SK-MEL-5 (cell line): ENCODE results near the gene RPL22. TPM values are rescaled to one million over a fixed set of nuclear protein-coding genes. Genes with fewer than 3 reads are reported as not detected.

ENCODE experiments used
- DNase-seq: peaks from one replicate; pipeline ENCODE4 v3.0.0-alpha.2; 2016; ENCODE audit warnings: low read depth, low spot score
- in situ Hi-C: cut with HindIII; loops from 2 replicates; pipeline ENCODE4 v1.10.0; 2016; ENCODE audit warnings: low sequenced_read_pairs, high pct_unique_total_duplicates, low pct_unique_long_range_greater_than_20kb
- total RNA-seq: library from RNA; depleted of rRNA; stranded (reverse); fragments of >200 nt; shearing (Covaris generic); gene quantifications from 2 replicates; pipeline ENCODE4 v1.2.3, GENCODE V29; 2014

Gene RPL22
- total RNA-seq, 1 experiment from 2014 or later = 222 TPM

DNA sequence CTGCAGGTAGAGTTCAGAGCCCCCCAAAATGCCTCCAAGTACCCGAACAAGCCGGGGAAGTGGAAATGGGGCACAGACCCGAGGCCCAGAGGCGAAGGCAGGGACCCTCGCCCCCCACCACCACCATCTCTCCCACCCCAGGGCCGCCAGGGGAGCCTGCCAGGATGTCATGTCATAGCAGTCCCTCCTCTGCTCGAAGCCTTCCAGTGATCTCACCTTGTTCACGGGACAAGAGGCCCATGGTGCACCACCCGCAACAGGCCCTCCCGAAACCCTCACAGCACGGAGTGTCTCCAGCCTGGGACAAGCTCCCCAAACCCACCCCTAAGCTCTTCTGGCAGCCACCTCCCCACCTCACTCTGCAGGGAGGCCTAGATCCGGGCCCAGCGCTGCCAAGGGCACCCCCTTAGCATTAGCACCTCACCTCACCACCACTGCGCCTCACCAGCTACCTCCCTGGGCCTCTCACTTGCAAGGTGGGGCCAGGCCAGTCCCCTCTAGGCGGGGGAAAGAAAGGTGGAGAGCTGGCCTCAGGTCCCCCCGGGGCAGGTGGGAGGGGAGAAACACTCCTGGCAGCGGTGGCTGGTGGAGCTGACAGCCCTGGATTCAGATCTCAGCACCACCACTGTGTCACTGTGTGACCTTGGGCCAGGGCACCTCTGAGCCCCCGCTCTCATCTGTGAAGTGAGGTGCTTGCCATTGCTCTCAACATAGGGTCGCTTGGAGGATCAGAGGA, 32.6 kb downstream of the RPL22 start:
- in situ Hi-C loops = no loop called here
- no peak for DNase-seq

DNA sequence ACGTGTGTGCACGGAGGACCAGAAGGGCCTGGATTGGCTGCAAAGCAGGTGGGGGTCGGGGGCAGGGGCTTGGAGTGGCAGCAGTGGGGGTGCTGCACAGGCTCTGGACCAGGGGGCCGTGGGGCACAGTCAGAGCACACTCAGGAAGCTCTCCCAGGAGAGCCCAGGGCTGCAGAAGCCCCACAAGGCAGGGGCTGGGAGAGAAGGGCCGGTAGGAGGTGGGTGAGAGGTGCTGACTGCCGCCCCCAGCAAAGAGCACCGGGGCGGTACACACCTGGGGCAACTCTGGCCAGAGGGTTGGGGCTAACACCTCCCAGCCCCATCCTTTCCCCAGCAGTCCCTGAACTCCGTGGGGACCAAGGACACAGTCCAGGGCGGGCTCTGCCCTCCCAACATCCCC, 33.2 kb downstream of the RPL22 start:
- no peak for DNase-seq
- in situ Hi-C loops = no loop called here

DNA sequence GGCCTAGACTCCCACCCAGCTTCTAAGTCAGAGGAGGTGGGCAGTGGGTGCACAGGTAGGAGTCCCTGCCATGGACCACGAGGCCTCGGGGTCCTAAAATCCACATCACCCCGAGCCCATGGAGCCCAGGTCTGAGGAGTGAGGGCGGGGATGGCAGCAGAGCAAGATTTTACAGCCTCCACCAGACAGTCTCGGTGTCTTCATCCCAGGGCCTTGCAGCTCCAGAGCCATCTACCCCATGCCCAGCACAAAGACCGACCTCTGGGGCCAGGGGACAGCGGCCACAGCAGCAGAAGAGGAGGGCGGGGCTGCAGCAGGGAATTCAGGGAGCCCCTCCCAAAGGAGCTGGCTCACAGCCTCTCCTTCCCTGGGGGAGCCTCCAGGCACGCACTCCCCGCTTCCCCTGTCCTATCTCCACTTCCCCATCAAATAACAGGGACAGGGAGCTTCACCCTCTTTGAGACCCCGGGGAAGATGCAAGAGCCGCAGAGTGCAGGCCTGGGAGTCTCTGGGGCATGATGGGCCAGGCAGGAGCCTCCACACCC, 33.9 kb downstream of the RPL22 start:
- DNase-seq = no peak
- in situ Hi-C loops = no loop called here

DNA sequence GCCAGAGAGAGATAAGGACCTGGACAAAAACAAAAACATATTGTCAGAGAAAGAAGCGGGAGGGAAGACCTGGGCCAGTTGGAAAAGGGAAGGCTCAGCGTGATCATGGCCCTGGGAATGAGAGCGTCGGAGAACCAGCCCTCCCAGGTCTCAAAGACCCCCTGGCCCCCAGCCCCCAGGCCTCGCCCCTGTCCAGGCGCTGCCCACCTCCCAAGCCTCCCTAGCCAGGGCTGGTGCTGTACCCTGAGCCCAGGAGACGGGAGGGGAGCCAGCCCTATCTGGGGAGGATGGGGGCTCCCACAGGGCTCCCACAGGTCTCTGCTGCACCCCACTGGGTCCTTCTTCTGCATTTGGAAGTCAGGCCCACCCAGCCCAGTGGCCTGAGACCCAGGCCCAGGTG, 34.4 kb downstream of the RPL22 start:
- DNase-seq = no peak
- in situ Hi-C loops = no loop called here

DNA sequence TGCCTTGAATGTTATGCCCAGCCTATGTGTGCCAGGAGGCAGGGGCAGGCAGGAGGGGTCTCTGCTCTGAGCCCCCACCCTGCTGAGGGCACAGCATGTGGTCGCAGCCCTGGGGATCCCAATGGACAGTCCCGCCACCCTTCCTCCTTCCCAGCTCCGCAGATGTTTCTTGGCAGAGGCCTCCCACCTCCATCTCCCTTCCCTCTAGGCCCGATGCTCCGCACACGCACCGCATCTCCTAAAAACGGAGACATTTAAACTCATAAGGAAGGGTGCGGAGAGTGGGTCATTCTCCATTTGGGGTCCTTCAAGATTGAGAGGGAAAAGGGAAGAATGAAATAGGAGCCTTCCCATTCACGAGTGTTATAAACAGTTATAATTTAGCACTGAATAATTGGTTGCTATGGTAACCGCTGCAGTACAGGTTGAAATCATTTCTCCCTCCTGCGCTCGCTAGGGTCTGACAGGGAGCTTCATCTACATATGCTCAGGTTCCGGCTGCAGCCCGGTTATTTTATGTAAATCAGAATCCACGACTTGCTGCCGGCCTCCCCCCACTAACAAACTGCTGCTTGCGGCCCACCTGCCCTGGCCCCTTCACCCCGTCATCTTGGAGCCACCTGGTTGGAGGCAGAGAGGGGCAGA, 35.3 kb downstream of the RPL22 start:
- no peak for DNase-seq
- in situ Hi-C loops = no loop called here

DNA sequence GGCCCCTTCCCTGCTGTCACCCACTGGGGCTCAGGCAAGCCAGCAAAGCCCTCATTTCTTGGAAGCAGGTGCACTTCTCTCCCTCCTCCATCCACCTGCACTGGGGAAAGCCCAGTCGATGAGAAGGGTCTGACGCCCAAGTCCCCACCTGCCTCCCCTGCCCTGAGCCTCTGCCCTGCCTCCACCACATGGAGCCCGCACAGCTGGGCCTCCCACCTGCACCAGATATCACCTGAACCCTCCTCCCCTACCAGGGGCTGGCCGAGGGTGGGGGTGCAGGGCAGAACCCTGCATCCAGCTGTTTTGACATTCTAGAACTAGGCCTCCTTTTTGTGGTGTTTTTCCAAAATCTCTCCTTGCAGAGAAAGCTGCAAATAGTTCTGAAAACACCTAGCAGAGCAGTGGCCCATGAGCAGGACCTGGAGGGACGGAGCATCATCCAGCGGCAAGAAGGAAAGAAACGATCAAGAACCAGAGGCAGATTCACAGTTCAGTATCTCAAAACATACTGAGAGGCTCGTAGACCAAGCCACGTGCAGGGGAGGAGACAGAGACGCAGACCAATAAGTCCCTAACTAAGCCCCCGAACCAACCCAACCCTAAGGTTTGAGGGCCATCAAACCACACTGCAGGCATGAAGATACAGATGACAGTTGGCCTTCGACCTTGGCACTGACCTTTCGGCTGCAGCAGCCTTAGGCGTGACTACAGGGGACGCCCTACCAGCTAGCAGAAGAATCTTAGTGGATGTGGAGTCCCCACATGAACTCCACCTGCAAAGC, 36.0 kb downstream of the RPL22 start:
- in situ Hi-C loops = no loop called here
- no peak for DNase-seq

DNA sequence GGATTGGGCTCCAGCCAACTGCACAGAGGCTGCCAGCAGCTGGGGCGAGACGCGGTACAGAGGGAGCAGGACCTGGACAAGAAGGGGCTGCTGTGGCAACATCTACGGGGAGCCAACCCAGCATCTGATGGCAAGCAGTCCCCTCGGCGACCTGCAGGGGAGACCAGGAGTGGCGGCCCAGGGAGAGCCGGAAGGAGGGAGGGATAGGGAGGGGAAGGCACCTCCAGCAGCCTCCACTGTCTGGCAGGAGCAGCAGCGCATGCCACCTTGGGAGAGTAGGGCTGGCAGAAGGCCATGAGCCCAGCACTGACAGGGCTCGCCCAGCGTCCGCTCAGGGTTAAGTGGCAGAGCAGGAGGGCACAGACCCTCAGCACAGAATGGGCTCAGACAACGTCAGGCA, 36.6 kb downstream of the RPL22 start:
- DNase-seq = no peak
- in situ Hi-C loops = no loop called here

DNA sequence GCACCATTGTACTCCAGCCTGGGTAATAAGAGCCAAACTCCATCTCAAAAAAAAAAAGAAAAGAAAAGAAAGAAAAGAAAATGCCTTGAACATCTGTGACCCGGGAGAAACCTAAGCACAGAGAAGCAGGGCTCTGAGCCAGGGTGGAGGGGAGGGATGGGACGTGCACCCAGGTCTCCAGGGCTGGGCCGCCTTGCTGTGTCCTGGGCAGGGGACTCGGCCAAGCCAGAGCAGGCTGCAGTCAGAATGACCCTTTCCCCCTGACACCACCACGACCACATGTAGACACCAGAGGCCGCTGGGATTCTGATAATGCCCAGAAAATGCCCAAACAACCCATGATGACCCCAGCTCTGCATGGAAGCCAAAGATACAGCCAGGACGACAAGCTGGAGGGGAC, 37.1 kb downstream of the RPL22 start:
- no peak for DNase-seq
- in situ Hi-C loops = no loop called here

DNA sequence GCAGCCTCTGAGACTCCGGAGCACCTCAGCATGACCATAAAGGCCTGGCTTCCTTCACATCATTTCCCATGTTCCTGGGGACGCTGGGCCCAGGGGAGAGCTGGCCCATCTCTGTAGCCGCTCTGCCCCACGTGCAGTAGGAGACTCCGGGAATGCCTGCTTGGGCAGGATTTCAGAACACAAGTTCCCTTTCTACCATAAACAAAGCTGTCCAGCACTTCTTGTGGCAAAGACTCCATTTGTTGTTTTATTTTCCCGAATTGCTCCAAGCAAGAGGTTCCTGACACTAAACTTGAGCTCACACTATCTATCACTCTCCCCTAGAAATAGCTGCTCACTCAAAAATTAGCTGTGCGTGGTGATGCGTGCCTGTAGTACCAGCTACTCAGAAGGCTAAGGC, 41.2 kb downstream of the RPL22 start:
- in situ Hi-C loops = no loop called here
- no peak for DNase-seq

DNA sequence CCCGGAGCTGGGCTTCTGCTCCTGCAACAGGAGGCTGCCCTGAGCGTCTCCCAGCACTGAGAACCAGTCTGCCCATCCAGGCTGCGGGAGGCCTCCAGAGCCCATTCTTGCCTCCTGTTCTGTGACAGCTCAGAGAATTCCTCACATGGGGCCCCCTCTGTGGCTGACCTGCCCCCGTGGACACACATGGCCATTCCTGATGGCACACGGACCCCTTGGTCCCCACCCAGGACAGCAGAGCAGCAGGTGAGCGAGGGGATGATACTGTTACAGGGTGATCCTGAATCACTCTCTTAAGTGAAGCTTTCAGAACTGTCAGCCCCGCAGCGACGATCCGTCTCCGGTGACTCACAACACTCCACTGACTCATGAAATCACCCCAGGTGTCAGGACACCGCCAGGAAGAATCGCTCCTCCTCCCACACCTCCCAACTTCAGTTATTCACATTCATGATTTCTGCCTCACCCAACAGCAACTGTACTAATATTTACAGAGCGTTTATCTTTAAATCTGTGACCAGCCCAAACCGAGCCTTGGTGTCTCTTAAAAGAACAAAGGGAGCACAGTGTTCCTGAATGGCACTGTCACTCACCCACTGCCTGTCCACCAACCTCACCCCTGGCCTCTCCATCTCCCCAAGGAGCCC, 41.7 kb downstream of the RPL22 start:
- no peak for DNase-seq
- in situ Hi-C loops = no loop called here

DNA sequence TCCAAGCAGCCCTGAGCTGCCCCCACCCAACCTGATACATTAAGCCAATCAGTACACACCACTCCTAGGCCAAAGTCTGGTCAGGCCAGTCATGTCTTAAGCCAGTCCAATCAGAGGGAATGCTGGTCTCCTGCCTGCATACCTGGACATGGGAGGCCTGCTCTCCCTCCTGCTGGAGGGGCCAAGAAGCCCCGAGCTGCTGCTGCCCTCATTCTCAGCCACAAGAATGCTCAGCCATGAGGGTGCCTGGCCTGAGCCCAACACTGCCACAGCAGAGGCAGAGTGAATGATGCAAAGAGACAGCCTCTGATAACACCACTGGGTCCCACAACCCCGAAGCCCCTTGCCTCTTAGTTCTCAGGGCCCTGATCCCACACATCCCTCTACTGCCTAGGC, 42.3 kb downstream of the RPL22 start:
- DNase-seq = no peak
- in situ Hi-C loops = no loop called here

DNA sequence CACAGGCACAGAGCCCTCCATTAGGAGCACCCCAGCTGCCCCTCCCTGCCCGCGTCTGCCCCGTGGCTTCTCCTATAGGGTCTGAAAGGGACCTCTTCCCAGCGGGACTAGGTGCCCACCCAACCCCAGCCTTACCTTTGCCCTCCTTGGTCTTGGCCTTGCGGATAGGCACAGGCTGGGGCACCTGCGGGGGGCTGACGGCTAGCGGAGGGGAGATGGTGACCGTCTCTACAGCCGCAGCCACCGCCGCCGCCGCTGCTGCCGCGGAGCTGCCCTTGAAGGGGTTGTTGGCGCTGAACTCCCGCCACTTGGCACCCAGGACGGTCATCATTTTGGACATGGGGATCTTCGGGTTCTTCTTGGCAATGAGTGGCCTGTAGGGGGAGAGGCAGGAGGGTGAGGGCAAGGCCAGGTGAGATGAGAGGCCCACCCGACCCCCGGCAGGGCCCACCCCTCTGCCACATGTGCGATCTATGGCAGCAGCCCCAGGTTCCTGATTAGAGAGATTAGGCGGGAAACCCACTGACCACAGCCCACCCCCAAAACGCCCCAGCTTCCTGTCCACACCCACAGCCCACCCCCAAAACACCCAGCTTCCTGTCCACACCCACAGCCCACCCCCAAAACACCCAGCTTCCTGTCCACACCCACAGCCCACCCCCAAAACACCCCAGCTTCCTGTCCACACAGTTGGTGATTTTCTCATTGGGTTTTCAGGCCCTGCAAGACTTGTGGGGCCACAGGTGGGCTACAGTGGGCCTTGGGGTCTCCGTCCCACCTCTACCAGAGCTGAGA, 44.7 kb downstream of the RPL22 start:
- in situ Hi-C loops = no loop called here
- no peak for DNase-seq

DNA sequence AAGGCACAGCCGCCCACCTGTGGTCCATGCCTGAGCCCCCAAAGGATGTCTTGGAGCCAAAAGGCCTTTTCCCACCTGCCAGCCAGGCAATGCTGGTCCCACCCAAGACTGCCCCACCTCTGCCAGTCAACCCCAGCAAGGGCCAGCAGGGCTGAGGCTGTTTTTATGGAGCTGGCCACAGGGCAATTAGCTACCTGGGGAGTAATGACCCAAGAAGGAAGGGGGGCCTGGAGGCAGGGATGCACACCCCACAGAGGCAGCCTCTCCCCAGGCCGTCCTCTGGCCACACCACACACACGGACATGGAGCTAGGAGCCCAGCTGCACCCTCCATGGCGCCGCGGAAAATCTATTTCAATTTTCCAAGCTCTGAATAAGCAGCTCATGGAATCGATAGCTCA, 46.5 kb downstream of the RPL22 start:
- DNase-seq = no peak
- in situ Hi-C loops = no loop called here

DNA sequence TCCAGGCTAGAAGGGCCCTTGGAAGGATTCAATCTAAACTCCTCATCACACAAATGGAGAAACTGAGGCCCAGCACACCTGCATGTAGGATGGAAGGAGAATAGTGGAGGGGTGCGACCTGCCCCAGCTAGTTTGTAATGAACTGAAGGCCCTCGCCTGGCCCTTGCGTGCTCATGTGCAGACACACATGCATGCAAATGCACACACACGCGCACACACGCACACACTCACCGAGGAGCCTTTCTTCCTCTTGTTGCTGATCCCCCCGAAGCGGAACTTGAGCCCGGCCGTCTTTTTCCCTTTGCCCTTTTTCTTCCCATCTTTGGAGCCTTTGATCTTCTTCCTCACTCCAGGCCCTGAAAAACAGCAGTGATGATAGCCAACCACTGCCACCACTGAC, 47.2 kb downstream of the RPL22 start:
- DNase-seq = no peak
- in situ Hi-C loops = no loop called here

DNA sequence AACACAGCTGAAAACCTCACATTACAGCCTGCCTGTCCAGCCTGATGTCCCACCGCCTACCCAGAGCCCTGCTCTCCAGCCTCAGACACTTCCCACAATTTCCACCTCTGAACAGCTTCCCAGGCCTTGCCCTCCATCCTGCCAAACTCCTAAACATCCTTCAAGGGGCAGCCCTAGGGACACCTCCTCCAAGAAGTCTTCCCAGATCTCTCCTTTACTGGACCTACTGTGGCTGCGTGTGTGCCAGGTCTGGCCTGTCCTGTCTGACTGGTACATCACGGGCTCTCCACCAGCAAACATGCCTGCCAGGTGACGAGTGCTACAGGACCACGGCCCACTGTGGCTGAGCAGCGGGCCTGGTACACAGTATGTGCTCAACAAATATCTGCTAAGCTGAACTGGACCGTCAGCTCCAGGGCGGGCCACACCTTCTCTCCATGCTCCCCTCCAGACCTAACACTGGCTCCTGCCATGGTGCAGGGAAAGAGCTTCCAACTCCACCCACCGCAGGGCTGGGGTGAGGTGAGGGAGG, 48.0 kb downstream of the RPL22 start:
- DNase-seq = no peak
- in situ Hi-C loops = no loop called here

DNA sequence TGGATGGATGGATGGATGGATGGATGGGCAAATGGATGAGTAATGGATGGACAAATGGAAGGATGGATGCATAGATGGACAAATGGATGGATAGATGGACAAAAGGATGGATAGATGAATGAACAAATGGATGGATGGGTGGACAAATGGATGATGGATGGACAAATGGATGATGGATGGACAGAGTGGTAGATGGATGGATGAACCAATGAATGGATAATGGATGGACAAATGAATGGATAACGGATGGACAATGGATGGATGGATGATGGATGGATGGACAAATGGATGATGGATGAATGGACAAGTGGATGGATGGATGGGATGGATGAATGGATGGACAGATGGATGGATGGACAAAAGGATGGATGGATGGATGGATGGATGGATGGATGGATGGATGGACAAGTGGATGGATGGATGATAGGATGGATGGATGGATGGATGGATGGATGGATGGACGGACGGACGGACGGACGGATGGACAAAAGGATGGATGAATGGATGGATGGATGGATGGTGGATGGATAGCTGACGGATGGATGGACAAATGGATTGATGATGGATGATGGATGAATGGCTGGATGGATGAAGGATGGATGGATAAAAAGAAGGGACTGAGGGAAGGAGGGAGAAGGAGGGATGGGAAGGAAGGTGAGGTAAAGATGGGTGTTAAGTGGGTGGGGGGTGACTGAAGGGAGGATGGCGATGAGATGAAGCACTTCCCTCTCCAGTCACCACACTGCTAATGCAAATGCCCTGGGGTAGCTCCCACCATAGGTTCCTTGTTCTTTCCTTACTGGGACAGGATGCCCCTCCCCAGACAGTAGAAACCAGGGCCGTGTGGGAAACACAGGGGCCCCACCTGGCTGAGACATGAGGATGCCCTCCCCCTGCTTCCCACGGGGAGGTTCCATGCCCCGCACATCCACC, 49.1 kb downstream of the RPL22 start:
- in situ Hi-C loops = no loop called here
- no peak for DNase-seq
